HEK293T (cell line): Measurements from ENCODE around the gene EXOC3L2.
"Not testable (repeated sequence)": the region's sequence is repeated elsewhere in the genome, so short reads cannot be mapped to it uniquely, and the experiment has no call there.

Experiments
- ARNT ChIP-seq: fragments of 450-650 bp; IDR thresholded peaks from 2 replicates; pipeline ENCODE4 v1.6.1; 2017; ENCODE audit warnings: mild to moderate bottlenecking
- ELF4 ChIP-seq: fragments of 450-650 bp; IDR thresholded peaks from 2 replicates; pipeline ENCODE4 v1.6.1; 2017; ENCODE audit warnings: antibody characterized with exemption
- FOXA1 ChIP-seq: fragments of 450-650 bp; IDR thresholded peaks from 2 replicates; pipeline ENCODE4 v1.6.1; 2016; ENCODE audit warnings: mild to moderate bottlenecking
- FOXM1 ChIP-seq: fragments of 450-650 bp; IDR thresholded peaks from 2 replicates; pipeline ENCODE4 v1.6.1; 2017; ENCODE audit warnings: mild to moderate bottlenecking, borderline replicate concordance
- HDGF ChIP-seq: fragments of 450-650 bp; IDR thresholded peaks from 2 replicates; pipeline ENCODE4 v1.6.1; 2017; ENCODE audit warnings: antibody characterized with exemption, borderline replicate concordance
- L3MBTL2 ChIP-seq: fragments of 450-650 bp; conservative IDR thresholded peaks from 2 replicates; pipeline ENCODE4 v1.6.1; 2016; ENCODE audit warnings: mild to moderate bottlenecking
- LEF1 ChIP-seq: fragments of 450-650 bp; IDR thresholded peaks from 2 replicates; pipeline ENCODE4 v1.6.1; 2017; ENCODE audit warnings: mild to moderate bottlenecking, borderline replicate concordance
- PKNOX1 ChIP-seq: fragments of 450-650 bp; IDR thresholded peaks from 2 replicates; pipeline ENCODE4 v1.6.1; 2016
- SP1 ChIP-seq: fragments of 450-650 bp; IDR thresholded peaks from 2 replicates; pipeline ENCODE4 v1.6.1; 2017
- TARDBP ChIP-seq: fragments of 450-650 bp; IDR thresholded peaks from 2 replicates; pipeline ENCODE4 v1.6.1; 2016
- ZNF384 ChIP-seq: fragments of 450-650 bp; IDR thresholded peaks from 2 replicates; pipeline ENCODE4 v1.6.1; 2016

- TF ChIP-seq HDGF, L3MBTL2, LEF1, ZNF384, FOXA1, SP1, FOXM1, ELF4, TARDBP, ARNT, PKNOX1: not testable (repeated sequence)
These were observed 24.7 kb upstream of the EXOC3L2 start for GRCh38 chr19:45269939-45270338.
